Measurements from ENCODE around the gene DENND1A. TPM values are rescaled to one million over a fixed set of nuclear protein-coding genes. Genes with fewer than 3 reads are reported as not detected.

DENND1A gene
- total and polyA plus RNA-seq, 2 experiments from 2014 or later: 13.1 to 14.5 TPM

- TF ChIP-seq, protein P1, sequence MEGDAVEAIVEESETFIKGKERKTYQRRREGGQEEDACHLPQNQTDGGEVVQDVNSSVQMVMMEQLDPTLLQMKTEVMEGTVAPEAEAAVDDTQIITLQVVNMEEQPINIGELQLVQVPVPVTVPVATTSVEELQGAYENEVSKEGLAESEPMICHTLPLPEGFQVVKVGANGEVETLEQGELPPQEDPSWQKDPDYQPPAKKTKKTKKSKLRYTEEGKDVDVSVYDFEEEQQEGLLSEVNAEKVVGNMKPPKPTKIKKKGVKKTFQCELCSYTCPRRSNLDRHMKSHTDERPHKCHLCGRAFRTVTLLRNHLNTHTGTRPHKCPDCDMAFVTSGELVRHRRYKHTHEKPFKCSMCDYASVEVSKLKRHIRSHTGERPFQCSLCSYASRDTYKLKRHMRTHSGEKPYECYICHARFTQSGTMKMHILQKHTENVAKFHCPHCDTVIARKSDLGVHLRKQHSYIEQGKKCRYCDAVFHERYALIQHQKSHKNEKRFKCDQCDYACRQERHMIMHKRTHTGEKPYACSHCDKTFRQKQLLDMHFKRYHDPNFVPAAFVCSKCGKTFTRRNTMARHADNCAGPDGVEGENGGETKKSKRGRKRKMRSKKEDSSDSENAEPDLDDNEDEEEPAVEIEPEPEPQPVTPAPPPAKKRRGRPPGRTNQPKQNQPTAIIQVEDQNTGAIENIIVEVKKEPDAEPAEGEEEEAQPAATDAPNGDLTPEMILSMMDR (IDR thresholded peaks at IDR 0.05; ENCODE audit: low read depth, low read length): no peak
- Histone ChIP-seq H3K9me3 (ENCODE audit: low read depth) (no peaks in the 10 kb centered on the region), H3K4me3 (no peak overlapping the region), H3K36me3 (no peaks in the 10 kb centered on the region), H3K4me1 (ENCODE audit: low read depth) (no peaks in the 10 kb centered on the region), H3K27me3 (no peaks in the 10 kb centered on the region), H3K27ac (no peak overlapping the region)
- no peak for DNase-seq (ENCODE audit: low read depth in 1 of 2, low spot score in 1 of 2)
Measured at GRCh38 chr9:123345567-123345955, 584.4 kb downstream of the DENND1A start.

DNA sequence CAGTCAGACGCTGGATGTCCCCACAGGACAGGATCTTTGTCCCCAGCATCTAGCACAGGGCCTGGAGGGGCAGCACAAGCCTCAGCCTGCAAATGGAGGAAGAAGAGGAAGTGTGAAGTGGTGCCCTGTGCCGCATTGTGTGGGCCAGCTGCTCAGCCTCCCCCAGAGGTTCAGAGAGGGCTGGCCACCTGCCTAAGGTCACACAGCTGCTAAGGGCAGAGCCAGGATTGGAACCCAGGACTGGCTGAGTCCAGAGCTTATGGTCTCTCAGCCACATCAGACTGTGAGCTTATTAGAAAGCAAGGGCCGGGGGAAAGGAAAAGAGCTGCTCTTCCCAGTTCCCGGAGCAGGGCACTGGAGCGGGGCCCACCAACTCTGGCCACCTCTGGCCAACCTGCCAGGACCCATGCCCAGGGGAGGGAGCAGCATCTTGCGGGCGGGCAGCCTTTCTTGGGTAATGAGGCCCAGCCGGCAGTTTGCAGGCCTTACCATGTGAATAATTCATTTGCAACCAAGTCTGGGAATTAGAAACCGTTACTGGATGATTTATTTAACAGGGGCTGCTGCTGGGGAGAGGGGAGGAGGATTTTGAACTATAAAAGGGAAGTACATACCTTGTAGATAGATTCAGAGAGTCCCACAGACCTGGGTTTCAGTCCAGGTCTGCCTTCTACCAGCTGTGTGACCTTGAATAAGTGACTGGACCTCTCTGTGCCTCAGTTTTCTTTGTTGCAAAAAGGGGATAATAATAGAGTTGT is 585.6 kb downstream of the DENND1A start:
- no peaks in the 10 kb centered on the region for H3K9me3 ChIP-seq (ENCODE audit: low read depth)
- H3K27ac ChIP-seq: no peak overlapping the region
- no peak overlapping the region for H3K4me3 ChIP-seq
- H3K36me3 ChIP-seq: no peaks in the 10 kb centered on the region
- H3K27me3 ChIP-seq: no peaks in the 10 kb centered on the region
- no peak for DNase-seq (ENCODE audit: low read depth in 1 of 2, low spot score in 1 of 2)
- TF ChIP-seq, protein P1 (IDR thresholded peaks at IDR 0.05; ENCODE audit: low read depth, low read length): no peak
- peaks cover 11% of the 10 kb centered on the region for H3K4me1 ChIP-seq (ENCODE audit: low read depth)

GRCh38 chr9:123343443-123344191 is 586.3 kb downstream of the DENND1A start:
- Histone ChIP-seq H3K36me3 (no peaks in the 10 kb centered on the region), H3K27me3 (no peaks in the 10 kb centered on the region), H3K4me3 (no peak overlapping the region), H3K9me3 (ENCODE audit: low read depth) (no peaks in the 10 kb centered on the region), H3K4me1 (ENCODE audit: low read depth) (peaks cover 13% of the 10 kb centered on the region), H3K27ac (no peak overlapping the region)
- TF ChIP-seq, protein P1 (IDR thresholded peaks at IDR 0.05; ENCODE audit: low read depth, low read length): no peak
- DNase-seq (ENCODE audit: low read depth in 1 of 2, low spot score in 1 of 2): no peak

DNA sequence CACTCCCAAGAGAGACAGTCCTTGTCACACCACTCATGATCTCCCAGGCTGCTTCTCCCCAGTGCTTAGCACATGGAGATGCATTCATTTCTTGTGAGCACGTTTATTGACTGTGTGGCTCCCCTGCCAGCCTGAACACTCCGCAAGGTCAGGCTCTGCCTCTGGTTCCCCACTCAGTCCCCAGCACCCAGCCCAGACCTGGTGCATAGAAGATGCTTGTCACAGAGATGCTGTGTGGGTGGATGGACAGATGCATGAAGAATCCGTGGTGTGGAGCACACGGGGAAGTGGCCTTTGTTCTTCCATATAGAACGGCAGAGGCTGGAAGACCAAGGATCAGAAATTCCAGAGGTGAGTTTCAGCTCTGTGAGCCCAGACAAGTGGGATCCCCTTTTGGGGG is 587.7 kb downstream of the DENND1A start:
- H3K4me3 ChIP-seq: no peak overlapping the region
- H3K27me3 ChIP-seq: no peaks in the 10 kb centered on the region
- H3K4me1 ChIP-seq (ENCODE audit: low read depth): peaks cover 13% of the 10 kb centered on the region
- no peaks in the 10 kb centered on the region for H3K36me3 ChIP-seq
- no peak overlapping the region for H3K27ac ChIP-seq
- TF ChIP-seq, protein P1 (IDR thresholded peaks at IDR 0.05; ENCODE audit: low read depth, low read length): no peak
- no peaks in the 10 kb centered on the region for H3K9me3 ChIP-seq (ENCODE audit: low read depth)
- DNase-seq (ENCODE audit: low read depth in 1 of 2, low spot score in 1 of 2): no peak

DNA sequence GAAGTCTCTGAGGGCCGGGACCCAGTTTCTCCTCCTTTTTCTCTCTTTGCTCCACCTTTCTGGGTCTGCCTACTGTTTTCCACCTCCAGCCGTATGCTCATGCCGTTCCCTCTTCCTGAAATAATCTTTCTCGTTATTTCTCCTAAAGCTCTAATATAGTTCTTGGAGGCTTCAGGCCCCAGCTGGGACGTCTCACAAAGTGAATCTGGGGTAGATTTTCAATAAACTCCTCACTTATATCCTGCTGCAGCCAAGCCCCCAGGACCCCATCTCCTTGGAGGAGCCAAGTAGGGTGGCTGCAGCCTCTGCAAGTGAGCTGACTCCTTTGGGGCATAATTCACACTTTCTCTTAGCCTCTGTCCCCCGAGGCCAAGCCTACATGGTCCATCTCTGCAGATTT is 588.1 kb downstream of the DENND1A start:
- Histone ChIP-seq H3K4me3 (no peak overlapping the region), H3K4me1 (ENCODE audit: low read depth) (peaks cover 13% of the 10 kb centered on the region), H3K27ac (no peak overlapping the region), H3K36me3 (no peaks in the 10 kb centered on the region), H3K27me3 (no peaks in the 10 kb centered on the region), H3K9me3 (ENCODE audit: low read depth) (no peaks in the 10 kb centered on the region)
- DNase-seq (ENCODE audit: low read depth in 1 of 2, low spot score in 1 of 2): no peak
- TF ChIP-seq, protein P1 (IDR thresholded peaks at IDR 0.05; ENCODE audit: low read depth, low read length): no peak
